HepG2 (cell line): ENCODE measurements around the gene LILRB2. TPM values are rescaled to one million over a fixed set of nuclear protein-coding genes. Genes with fewer than 3 reads are reported as not detected.
"Not testable (repeated sequence)": the region's sequence is repeated elsewhere in the genome, so short reads cannot be mapped to it uniquely, and the experiment has no call there.

Experiments used
- ATAC-seq: fragments of 200-7000 bp; cut with Tn5 transposase; 3 replicates; pipeline ENCODE4 v1.9.1; 2020; ENCODE audit warnings: mild to moderate bottlenecking, moderate library complexity
- BruUV-seq: library from RNA; stranded (reverse); fragments of 400-500 nt; replicated peaks from 2 replicates; lab custom pipeline; 2021; lab: Mats Ljungman, UMichigan
- CTCF ChIA-PET: fragments of 300-600 bp; formaldehyde crosslinking; extraction: SDS; loops from one replicate; lab custom pipeline; 2021; ENCODE audit warnings: low total read pairs, inconsistent platforms, low intra/inter-chr PET ratio; lab: Yijun Ruan, JAX
- POLR2A ChIA-PET: fragments of 350-600 bp; sonication (Branson Sonifier 250); formaldehyde crosslinking; loops from one replicate; lab custom pipeline; 2020; ENCODE audit warnings: antibody characterized with exemption, inconsistent platforms; lab: Yijun Ruan, JAX
- DNase-seq: peaks from one replicate; pipeline ENCODE4 v3.0.0-alpha.2; 2015; ENCODE audit warnings: low spot score
- FAIRE-seq: peaks from 3 replicates; lab custom pipeline; 2011; peaks lifted over from hg19 to GRCh38; lab: Jason Lieb, UNC
- H2AFZ ChIP-seq: one replicate; pipeline ENCODE4 v1.6.1; 2011; ENCODE audit warnings: low read length, inconsistent platforms
- H3K27ac ChIP-seq: fragments of 300-600 bp; 3 replicates; pipeline ENCODE4 v1.8.0; 2011; ENCODE audit warnings: mixed run types, mild to moderate bottlenecking, mixed read lengths, low read length, inconsistent platforms; ENCODE audit not compliant: insufficient read depth; ENCODE audit errors: extremely low read length
- H3K27me3 ChIP-seq, 2 experiments: fragments of 200-600 bp in 1 of 2; 2 replicates in 1 of 2; 3 replicates in 1 of 2; pipeline versions ENCODE4 v1.6.0 to v1.8.0; 2011; ENCODE audit warnings: low read length in 2 of 2, mild to moderate bottlenecking in 2 of 2, moderate library complexity in 2 of 2, inconsistent platforms in 1 of 2; ENCODE audit not compliant: insufficient read depth in 2 of 2, control insufficient read depth in 1 of 2
- H3K36me3 ChIP-seq, 2 experiments: fragments of 200-600 bp in 1 of 2; replicated peaks in 1 of 2; 2 replicates in 1 of 2; 3 replicates in 1 of 2; pipeline versions ENCODE4 v1.5.1 to v1.8.0; 2011; ENCODE audit warnings: low read length in 2 of 2, inconsistent platforms in 1 of 2; ENCODE audit not compliant: insufficient read depth in 2 of 2, control insufficient read depth in 1 of 2
- H3K4me1 ChIP-seq: 2 replicates; pipeline ENCODE4 v1.5.1; 2012; ENCODE audit warnings: low read length, inconsistent platforms; ENCODE audit not compliant: insufficient read depth
- H3K4me2 ChIP-seq: 2 replicates; pipeline ENCODE4 v1.6.0; 2011; ENCODE audit warnings: low read depth, low read length, inconsistent platforms
- H3K4me3 ChIP-seq, 3 experiments: fragments of 200-600 bp in 1 of 3; sonication (generic), shearing (Covaris generic) in 1 of 3; replicated peaks in 1 of 3; 2 replicates each; pipeline ENCODE4 v1.5.1; 2011 to 2016; ENCODE audit warnings: low read length in 3 of 3, inconsistent platforms in 2 of 3, low read depth in 2 of 3, mild to moderate bottlenecking in 2 of 3, control low read depth in 1 of 3, mixed read lengths in 1 of 3; ENCODE audit not compliant: insufficient read depth in 1 of 3
- H3K79me2 ChIP-seq: one replicate; pipeline ENCODE4 v1.6.1; 2011; ENCODE audit warnings: low read length, inconsistent platforms; ENCODE audit not compliant: insufficient read depth
- H3K9ac ChIP-seq: 2 replicates; pipeline ENCODE4 v1.6.0; 2011; ENCODE audit warnings: mild to moderate bottlenecking, low read depth, low read length, inconsistent platforms; ENCODE audit not compliant: insufficient read depth
- H3K9me3 ChIP-seq: 2 replicates; pipeline ENCODE4 v1.5.1; 2012; ENCODE audit warnings: mild to moderate bottlenecking, low read length
- H4K20me1 ChIP-seq: 2 replicates; pipeline ENCODE4 v1.6.0; 2011; ENCODE audit warnings: inconsistent platforms, mild to moderate bottlenecking, low read length, moderate library complexity; ENCODE audit not compliant: insufficient read depth
- HNRNPUL1 ChIP-seq: fragments of 200-400 bp; formaldehyde crosslinking; IDR thresholded peaks from 2 replicates; pipeline ENCODE4 v1.6.1; 2017; ENCODE audit warnings: low read depth, mild to moderate bottlenecking, low read length, moderate library complexity
- MNT ChIP-seq: fragments of 450-650 bp; IDR thresholded peaks from 2 replicates; pipeline ENCODE4 v1.6.1; 2016
- NR2C2 ChIP-seq: sonication (generic); formaldehyde crosslinking; IDR thresholded peaks from 2 replicates; pipeline ENCODE4 v1.4.0; 2020; ENCODE audit warnings: missing genetic modification reagents, mild to moderate bottlenecking, moderate library complexity, borderline replicate concordance
- ZBTB46 ChIP-seq: sonication (generic); formaldehyde crosslinking; IDR thresholded peaks from 2 replicates; pipeline ENCODE4 v1.4.0; 2020; ENCODE audit warnings: mild to moderate bottlenecking, missing genetic modification reagents, borderline replicate concordance
- ZNF205 ChIP-seq: IDR thresholded peaks from 2 replicates; pipeline ENCODE4 v1.6.1; 2018; ENCODE audit warnings: missing biosample characterization, missing genetic modification reagents
- ZNF616 ChIP-seq: sonication (generic); formaldehyde crosslinking; IDR thresholded peaks from 2 replicates; pipeline ENCODE4 v1.5.0; 2020; ENCODE audit warnings: low read depth, mild to moderate bottlenecking, missing genetic modification reagents
- ZSCAN9 ChIP-seq: IDR thresholded peaks from 2 replicates; pipeline ENCODE4 v1.6.1; 2016; ENCODE audit warnings: borderline replicate concordance
- WGBS: methylation state at CpG from one replicate; pipeline ENCODE4 v1.1.6; 2017; ENCODE audit warnings: low lambda C conversion rate; 5-methylcytosine and 5-hydroxymethylcytosine counted together
- in situ Hi-C: cut with HindIII; loops from 2 replicates; pipeline ENCODE4 v1.10.0; 2017; ENCODE audit warnings: low pct_unique_long_range_greater_than_20kb; ENCODE audit not compliant: extremely low pct_ligation_motif_present
- intact Hi-C: fragments of 100-400 bp; cut with micrococcal nuclease; formaldehyde crosslinking; loops from one replicate; pipeline ENCODE4 v1.10.0; 2022; ENCODE audit not compliant: unreplicated experiment
- polyA plus RNA-seq, 8 experiments: library from polyadenylated mRNA; depleted of rRNA in 3 of 8; stranded (reverse) in 7 of 8; unstranded in 1 of 8; fragments of >200 nt; fragmentation: Illumina TruSeq in 4 of 8; extraction: Trizol in 4 of 8; gene quantifications; 2 replicates each; pipeline versions ENCODE4 v1.2.1 to v1.2.3, GENCODE V29; 2011 to 2016; ENCODE audit warnings: low read depth in 4 of 8, missing spikeins in 1 of 8, mixed read lengths in 1 of 8; ENCODE audit not compliant: insufficient read depth in 1 of 8
- total RNA-seq, 5 experiments: library from RNA; depleted of rRNA; stranded (reverse); fragments of >200 nt; fragmentation: Illumina TruSeq; extraction: Trizol; gene quantifications; 2 replicates each; pipeline ENCODE4 v1.2.3, GENCODE V29; 2016; ENCODE audit warnings: low read depth in 1 of 5
- TF ChIP-seq, protein P1 (sequence below): sonication (generic); formaldehyde crosslinking; IDR thresholded peaks from 2 replicates; pipeline ENCODE4 v1.4.0; 2020; ENCODE audit warnings: missing genetic modification reagents

The LILRB2 gene
- total and polyA plus RNA-seq, 2 of the 13 experiments (the other 11 are each of a cell fraction or from before 2014, with no cell fraction given): not detected

GRCh38 chr19:54328781-54329180, 47.9 kb upstream of the LILRB2 start:
- DNase-seq, H3K27ac ChIP-seq, CTCF ChIA-PET, H2AFZ ChIP-seq, intact Hi-C loops, H3K9me3 ChIP-seq, POLR2A ChIA-PET, H3K36me3 ChIP-seq, BruUV-seq, H3K4me1 ChIP-seq, H3K4me2 ChIP-seq, H4K20me1 ChIP-seq, H3K27me3 ChIP-seq, FAIRE-seq, in situ Hi-C loops, H3K9ac ChIP-seq, H3K79me2 ChIP-seq, H3K4me3 ChIP-seq, ATAC-seq: not testable (repeated sequence)
- WGBS: 15% methylated on average over 5 of the region's 5 CpGs
- peak; percentile 76 for TF ChIP-seq MNT
- TF ChIP-seq, all 625 proteins: peak for 1; not testable (repeated sequence) for 624

- no peak overlapping the region for H3K4me3 ChIP-seq
- POLR2A ChIA-PET: no interaction called here
- in situ Hi-C loops: no loop called here
- no peak for TF ChIP-seq ZNF205 (CRISPR knock-in tag)
- TF ChIP-seq, protein P1, sequence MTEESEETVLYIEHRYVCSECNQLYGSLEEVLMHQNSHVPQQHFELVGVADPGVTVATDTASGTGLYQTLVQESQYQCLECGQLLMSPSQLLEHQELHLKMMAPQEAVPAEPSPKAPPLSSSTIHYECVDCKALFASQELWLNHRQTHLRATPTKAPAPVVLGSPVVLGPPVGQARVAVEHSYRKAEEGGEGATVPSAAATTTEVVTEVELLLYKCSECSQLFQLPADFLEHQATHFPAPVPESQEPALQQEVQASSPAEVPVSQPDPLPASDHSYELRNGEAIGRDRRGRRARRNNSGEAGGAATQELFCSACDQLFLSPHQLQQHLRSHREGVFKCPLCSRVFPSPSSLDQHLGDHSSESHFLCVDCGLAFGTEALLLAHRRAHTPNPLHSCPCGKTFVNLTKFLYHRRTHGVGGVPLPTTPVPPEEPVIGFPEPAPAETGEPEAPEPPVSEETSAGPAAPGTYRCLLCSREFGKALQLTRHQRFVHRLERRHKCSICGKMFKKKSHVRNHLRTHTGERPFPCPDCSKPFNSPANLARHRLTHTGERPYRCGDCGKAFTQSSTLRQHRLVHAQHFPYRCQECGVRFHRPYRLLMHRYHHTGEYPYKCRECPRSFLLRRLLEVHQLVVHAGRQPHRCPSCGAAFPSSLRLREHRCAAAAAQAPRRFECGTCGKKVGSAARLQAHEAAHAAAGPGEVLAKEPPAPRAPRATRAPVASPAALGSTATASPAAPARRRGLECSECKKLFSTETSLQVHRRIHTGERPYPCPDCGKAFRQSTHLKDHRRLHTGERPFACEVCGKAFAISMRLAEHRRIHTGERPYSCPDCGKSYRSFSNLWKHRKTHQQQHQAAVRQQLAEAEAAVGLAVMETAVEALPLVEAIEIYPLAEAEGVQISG (CRISPR knock-in tag): peak; percentile 74; the same call in 1 of the 2 replicates
- no peak for TF ChIP-seq ZSCAN9 (CRISPR knock-in tag)
- peak; percentile 52; the same call in 1 of the 2 replicates for TF ChIP-seq NR2C2 (CRISPR knock-in tag)
- TF ChIP-seq ZBTB46: no peak
- TF ChIP-seq HNRNPUL1: no peak
- TF ChIP-seq ZNF616: no peak
- H3K27ac ChIP-seq: no peak overlapping the region
- FAIRE-seq: no peak
- no peak; the same call in 2 of the 3 replicates for ATAC-seq
- H3K9me3 ChIP-seq: no peaks in the 10 kb centered on the region
- H3K9ac ChIP-seq: no peak overlapping the region
- CTCF ChIA-PET: interaction anchor here (1.1 to 1.8 kb wide), 2 partner anchors 65 to 157 kb away, joined by 3 to 13 read pairs; no protein-coding TSS in a partner anchor
- no peak overlapping the region for H2AFZ ChIP-seq
- H3K4me2 ChIP-seq: no peak overlapping the region
- DNase-seq: no peak
- WGBS: 42% methylated on average over 5 of the region's 5 CpGs
- no peaks in the 10 kb centered on the region for H3K36me3 ChIP-seq
- intact Hi-C loops: loop anchor here (1.0 kb wide), 1 partner anchor 66 kb away; no protein-coding TSS in a partner anchor
- BruUV-seq: no TSS peak
- H3K27me3 ChIP-seq: 0 out of 5 replicates have a peak, but pooled peaks cover 0 to 3% of the 10 kb centered on the region in 2 experiments
- H3K79me2 ChIP-seq: no peaks in the 10 kb centered on the region
- no peaks in the 10 kb centered on the region for H4K20me1 ChIP-seq
- H3K4me1 ChIP-seq: peaks cover 4% of the 10 kb centered on the region; the same call in 1 of the 2 replicates
Observed at GRCh38 chr19:54325631-54326030, 44.7 kb upstream of the LILRB2 start.
